Ishikawa (cell line): ENCODE data around the gene PKD2L2.

Experiments
- CEBPB ChIP-seq: IDR thresholded peaks from 2 replicates; pipeline ENCODE4 v1.6.1; 2012
- CREB1 ChIP-seq: IDR thresholded peaks from 2 replicates; pipeline ENCODE4 v1.6.1; 2012; ENCODE audit warnings: low read depth
- EP300 ChIP-seq: IDR thresholded peaks from 2 replicates; pipeline ENCODE4 v1.6.1; 2012; ENCODE audit warnings: borderline replicate concordance
- FOXM1 ChIP-seq: IDR thresholded peaks from 2 replicates; pipeline ENCODE4 v1.6.1; 2012; ENCODE audit warnings: low read depth, borderline replicate concordance
- RAD21 ChIP-seq: IDR thresholded peaks from 2 replicates; pipeline ENCODE4 v1.6.1; 2012; ENCODE audit warnings: low read depth
- TAF1 ChIP-seq: IDR thresholded peaks from 2 replicates; pipeline ENCODE4 v1.6.1; 2012; ENCODE audit warnings: low read depth, mild to moderate bottlenecking
- TEAD4 ChIP-seq: IDR thresholded peaks from 2 replicates; pipeline ENCODE4 v1.6.1; 2012
- USF1 ChIP-seq: IDR thresholded peaks from 2 replicates; pipeline ENCODE4 v1.6.1; 2012
- YY1 ChIP-seq: IDR thresholded peaks from 2 replicates; pipeline ENCODE4 v1.6.1; 2012; ENCODE audit warnings: low read depth
- ZBTB7A ChIP-seq: IDR thresholded peaks from 2 replicates; pipeline ENCODE4 v1.6.1; 2012; ENCODE audit warnings: low read depth
- TF ChIP-seq, protein P1 (sequence below): IDR thresholded peaks from 2 replicates; pipeline ENCODE4 v1.6.1; 2012; ENCODE audit warnings: low read depth, mild to moderate bottlenecking
- TF ChIP-seq, protein P2 (sequence below): IDR thresholded peaks from 2 replicates; pipeline ENCODE4 v1.6.1; 2012

DNA sequence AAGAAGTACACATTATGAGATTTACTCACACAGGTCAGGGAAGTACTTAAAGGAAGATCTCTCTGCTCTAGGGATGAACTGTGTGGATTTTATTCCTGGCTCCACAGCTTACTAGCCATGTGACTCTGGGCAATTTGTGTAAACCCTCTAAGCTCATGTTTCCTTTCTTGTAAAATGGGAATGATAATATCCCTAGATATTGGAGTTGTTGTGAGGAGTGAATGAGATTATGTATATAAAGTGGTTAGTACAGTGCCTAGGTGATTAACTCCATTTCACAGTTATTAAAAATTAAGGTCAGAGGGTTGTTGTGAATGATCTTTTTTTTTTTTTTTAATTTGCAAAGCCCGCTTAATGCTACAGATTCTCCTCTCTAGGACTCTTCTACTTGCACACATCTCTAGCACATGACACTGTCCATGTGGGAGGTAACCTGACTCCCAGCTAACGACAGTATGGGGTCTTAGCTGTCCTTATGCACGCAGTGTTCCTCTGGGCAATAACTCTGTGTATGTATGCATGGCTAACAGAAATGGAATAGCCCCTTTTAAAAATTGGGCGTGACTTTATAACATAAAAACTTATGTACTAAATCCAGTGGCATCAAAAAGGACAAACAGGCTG, 45.5 kb upstream of the PKD2L2 start:
- TF ChIP-seq FOXM1: no peak
- no peak for TF ChIP-seq TEAD4
- TF ChIP-seq TAF1: no peak
- no peak for TF ChIP-seq CEBPB
- TF ChIP-seq, protein P1, sequence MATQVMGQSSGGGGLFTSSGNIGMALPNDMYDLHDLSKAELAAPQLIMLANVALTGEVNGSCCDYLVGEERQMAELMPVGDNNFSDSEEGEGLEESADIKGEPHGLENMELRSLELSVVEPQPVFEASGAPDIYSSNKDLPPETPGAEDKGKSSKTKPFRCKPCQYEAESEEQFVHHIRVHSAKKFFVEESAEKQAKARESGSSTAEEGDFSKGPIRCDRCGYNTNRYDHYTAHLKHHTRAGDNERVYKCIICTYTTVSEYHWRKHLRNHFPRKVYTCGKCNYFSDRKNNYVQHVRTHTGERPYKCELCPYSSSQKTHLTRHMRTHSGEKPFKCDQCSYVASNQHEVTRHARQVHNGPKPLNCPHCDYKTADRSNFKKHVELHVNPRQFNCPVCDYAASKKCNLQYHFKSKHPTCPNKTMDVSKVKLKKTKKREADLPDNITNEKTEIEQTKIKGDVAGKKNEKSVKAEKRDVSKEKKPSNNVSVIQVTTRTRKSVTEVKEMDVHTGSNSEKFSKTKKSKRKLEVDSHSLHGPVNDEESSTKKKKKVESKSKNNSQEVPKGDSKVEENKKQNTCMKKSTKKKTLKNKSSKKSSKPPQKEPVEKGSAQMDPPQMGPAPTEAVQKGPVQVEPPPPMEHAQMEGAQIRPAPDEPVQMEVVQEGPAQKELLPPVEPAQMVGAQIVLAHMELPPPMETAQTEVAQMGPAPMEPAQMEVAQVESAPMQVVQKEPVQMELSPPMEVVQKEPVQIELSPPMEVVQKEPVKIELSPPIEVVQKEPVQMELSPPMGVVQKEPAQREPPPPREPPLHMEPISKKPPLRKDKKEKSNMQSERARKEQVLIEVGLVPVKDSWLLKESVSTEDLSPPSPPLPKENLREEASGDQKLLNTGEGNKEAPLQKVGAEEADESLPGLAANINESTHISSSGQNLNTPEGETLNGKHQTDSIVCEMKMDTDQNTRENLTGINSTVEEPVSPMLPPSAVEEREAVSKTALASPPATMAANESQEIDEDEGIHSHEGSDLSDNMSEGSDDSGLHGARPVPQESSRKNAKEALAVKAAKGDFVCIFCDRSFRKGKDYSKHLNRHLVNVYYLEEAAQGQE: no peak
- no peak for TF ChIP-seq EP300
- no peak for TF ChIP-seq CREB1
- no peak for TF ChIP-seq RAD21
- TF ChIP-seq, protein P2, sequence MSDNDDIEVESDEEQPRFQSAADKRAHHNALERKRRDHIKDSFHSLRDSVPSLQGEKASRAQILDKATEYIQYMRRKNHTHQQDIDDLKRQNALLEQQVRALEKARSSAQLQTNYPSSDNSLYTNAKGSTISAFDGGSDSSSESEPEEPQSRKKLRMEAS: no peak
- TF ChIP-seq USF1: no peak
- no peak for TF ChIP-seq ZBTB7A
- no peak for TF ChIP-seq YY1
